ENCODE data around the gene RAPGEF5.

GRCh38 chr7:22271311-22271710, 85.6 kb downstream of the RAPGEF5 start:
- TF ChIP-seq POLR2A (IDR thresholded peaks at IDR 0.05) = no peak
- TF ChIP-seq CTCF (IDR thresholded peaks at IDR 0.05) = no peak
